Activated naive CD8-positive, alpha-beta T cell treated with anti-CD3 and anti-CD28 coated beads for 36 hours (primary cell): ENCODE measurements around the gene SLIT1. TPM values are rescaled to one million over a fixed set of nuclear protein-coding genes. Genes with fewer than 3 reads are reported as not detected.

Experiments
- DNase-seq: peaks from one replicate; pipeline ENCODE4 v3.0.0; 2021
- H3K27ac Mint-ChIP-seq: one replicate; pipeline ENCODE4 v1.8.0; 2022; ENCODE audit warnings: mild to moderate bottlenecking, moderate library complexity, mixed read lengths
- H3K27me3 Mint-ChIP-seq: one replicate; pipeline ENCODE4 v1.8.0; 2022; ENCODE audit warnings: mild to moderate bottlenecking, mixed read lengths
- H3K36me3 Mint-ChIP-seq: one replicate; pipeline ENCODE4 v1.8.0; 2021; ENCODE audit warnings: mild to moderate bottlenecking, mixed read lengths
- H3K4me1 Mint-ChIP-seq: one replicate; pipeline ENCODE4 v1.8.0; 2021; ENCODE audit warnings: mixed read lengths
- H3K4me3 Mint-ChIP-seq: one replicate; pipeline ENCODE4 v1.8.0; 2022; ENCODE audit warnings: mild to moderate bottlenecking, moderate library complexity, mixed read lengths
- H3K9me3 Mint-ChIP-seq: one replicate; pipeline ENCODE4 v1.8.0; 2022; ENCODE audit warnings: mixed read lengths
- total RNA-seq, 2 experiments: library from RNA; stranded (reverse); gene quantifications; one replicate each; pipeline ENCODE4 v1.2.3, GENCODE V29; 2021

SLIT1 gene
- total RNA-seq, 2 experiments from 2014 or later, result 0.08 to 0.27 TPM

DNA sequence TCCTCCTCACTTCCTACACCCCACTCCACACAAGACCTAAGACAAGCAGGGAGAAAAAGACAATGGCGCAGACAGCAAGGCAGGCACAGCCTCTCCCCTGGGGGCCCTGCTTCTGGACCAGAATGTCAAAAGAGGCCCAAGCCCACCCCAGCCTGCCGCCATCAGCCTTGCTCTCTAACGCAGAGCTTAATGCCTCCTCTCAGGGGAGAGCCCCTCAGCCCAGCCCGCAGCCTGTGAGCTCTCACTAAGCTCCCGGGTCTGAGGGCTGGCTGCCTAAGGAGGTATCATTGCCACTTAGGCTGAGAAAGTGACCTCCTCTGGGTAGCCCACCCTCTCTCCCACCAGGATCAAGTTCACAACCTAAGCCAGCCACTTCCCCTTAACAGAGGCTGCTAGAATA lies 16.7 kb downstream of the SLIT1 start:
- no peaks in the 10 kb centered on the region for H3K9me3 Mint-ChIP-seq
- peaks cover 5% of the 10 kb centered on the region for H3K27me3 Mint-ChIP-seq
- DNase-seq, result no peak
- no peaks in the 10 kb centered on the region for H3K36me3 Mint-ChIP-seq
- H3K4me1 Mint-ChIP-seq, result no peaks in the 10 kb centered on the region
- H3K27ac Mint-ChIP-seq, result no peak overlapping the region
- no peak overlapping the region for H3K4me3 Mint-ChIP-seq

DNA sequence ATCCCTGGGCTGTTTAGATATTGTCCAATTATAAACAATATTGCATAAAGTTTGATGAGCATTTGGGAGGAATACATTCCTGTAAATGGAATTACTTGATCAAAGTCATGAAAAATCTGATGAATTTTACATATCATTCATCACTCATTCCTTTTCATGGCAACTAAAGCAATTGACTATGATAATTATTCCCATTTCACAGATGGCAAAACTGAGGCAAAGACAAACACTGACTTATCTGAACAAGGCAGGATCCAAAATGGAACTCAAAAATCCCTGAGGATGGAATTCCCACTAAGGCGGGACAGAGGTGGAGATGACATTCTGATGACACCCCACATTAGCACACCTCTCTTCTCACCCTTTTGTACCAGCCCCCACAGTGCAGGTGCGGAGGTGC lies 17.1 kb downstream of the SLIT1 start:
- H3K9me3 Mint-ChIP-seq, result no peaks in the 10 kb centered on the region
- H3K27me3 Mint-ChIP-seq, result peaks cover 5% of the 10 kb centered on the region
- no peaks in the 10 kb centered on the region for H3K4me1 Mint-ChIP-seq
- H3K4me3 Mint-ChIP-seq, result no peak overlapping the region
- DNase-seq, result no peak
- no peak overlapping the region for H3K27ac Mint-ChIP-seq
- no peaks in the 10 kb centered on the region for H3K36me3 Mint-ChIP-seq

DNA sequence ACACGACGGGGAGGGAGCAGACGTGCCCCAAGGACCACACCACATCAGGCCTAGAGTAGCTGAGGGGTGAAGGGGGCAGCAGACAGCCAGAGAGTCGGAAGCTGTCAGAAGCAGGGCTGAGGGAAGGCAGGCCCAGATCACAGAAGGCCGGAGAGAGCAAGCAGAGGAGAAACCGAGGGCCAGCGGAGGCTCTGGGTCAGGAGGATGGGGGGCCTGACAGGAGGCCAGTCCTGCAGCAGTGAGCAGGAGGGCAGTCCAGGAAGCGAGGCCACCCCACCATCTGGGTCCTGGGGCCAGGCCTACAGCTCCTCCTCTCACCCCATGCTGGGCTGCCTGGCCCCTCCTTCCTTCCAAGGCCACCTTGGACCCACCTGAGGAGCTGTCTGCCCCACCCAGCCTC lies 20.3 kb downstream of the SLIT1 start:
- Mint-ChIP-seq H3K4me1 (no peaks in the 10 kb centered on the region), H3K27ac (no peak overlapping the region), H3K9me3 (no peaks in the 10 kb centered on the region), H3K36me3 (no peaks in the 10 kb centered on the region), H3K4me3 (no peak overlapping the region), H3K27me3 (no peaks in the 10 kb centered on the region)
- no peak for DNase-seq

DNA sequence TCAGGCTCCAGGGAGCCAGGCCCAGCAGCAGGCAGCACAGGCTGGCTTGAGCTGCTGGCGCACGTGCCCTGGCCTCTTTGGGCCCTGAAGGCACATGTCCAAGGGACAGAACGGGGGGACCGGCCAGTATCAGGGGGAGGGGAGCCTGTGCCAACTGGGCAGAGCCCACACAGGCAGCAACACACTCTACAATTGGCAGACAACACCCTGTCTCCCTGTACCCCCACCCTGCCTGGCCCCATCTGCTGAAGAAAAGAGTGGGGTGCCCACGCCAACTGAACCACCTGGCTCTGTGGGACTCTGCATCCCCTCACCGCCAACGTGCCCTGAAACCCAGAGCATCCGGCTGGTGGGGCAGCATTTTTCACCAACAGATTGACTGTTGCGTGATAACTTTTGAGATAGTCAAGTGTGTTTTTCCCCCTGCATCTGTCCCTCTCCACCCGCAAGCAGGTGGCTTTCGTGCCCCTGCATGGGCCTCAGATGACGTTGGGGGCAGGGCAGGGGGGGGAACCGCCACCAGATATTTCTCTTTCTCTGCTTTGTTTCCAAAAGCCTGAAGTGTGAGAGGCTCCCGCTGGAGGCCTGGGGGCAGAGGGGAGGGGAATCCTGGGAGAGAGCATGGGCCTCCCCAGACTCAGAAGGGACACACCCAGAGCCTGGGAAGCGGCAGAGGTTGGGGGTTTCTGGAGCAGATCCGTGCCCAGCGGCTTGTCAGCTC lies 21.8 kb downstream of the SLIT1 start:
- Mint-ChIP-seq H3K27ac (no peak overlapping the region), H3K9me3 (no peaks in the 10 kb centered on the region), H3K27me3 (no peaks in the 10 kb centered on the region), H3K4me1 (no peaks in the 10 kb centered on the region), H3K36me3 (no peaks in the 10 kb centered on the region), H3K4me3 (no peak overlapping the region)
- no peak for DNase-seq

DNA sequence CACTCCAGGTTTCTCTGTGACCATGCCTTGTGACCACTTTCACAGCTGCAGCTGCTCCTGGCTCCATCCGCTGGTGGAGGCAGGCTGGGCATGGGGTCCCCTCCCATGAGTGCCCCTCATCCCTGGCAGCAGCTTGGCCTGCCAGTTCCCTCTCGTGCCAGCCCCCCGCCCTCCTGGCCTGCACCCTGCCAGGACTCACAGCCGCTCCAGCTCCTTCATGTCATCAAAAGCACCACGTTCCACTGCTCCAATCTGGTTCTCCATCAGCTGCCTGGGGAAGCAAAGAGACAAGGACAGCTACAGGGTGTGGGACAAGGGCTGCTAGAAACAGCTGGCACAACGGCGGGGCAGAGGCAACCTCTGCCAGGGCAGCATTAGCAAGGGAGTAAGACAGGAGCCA lies 22.6 kb downstream of the SLIT1 start:
- no peak for DNase-seq
- Mint-ChIP-seq H3K27me3 (no peaks in the 10 kb centered on the region), H3K27ac (no peak overlapping the region), H3K9me3 (no peaks in the 10 kb centered on the region), H3K4me3 (no peak overlapping the region), H3K4me1 (no peaks in the 10 kb centered on the region), H3K36me3 (no peaks in the 10 kb centered on the region)

DNA sequence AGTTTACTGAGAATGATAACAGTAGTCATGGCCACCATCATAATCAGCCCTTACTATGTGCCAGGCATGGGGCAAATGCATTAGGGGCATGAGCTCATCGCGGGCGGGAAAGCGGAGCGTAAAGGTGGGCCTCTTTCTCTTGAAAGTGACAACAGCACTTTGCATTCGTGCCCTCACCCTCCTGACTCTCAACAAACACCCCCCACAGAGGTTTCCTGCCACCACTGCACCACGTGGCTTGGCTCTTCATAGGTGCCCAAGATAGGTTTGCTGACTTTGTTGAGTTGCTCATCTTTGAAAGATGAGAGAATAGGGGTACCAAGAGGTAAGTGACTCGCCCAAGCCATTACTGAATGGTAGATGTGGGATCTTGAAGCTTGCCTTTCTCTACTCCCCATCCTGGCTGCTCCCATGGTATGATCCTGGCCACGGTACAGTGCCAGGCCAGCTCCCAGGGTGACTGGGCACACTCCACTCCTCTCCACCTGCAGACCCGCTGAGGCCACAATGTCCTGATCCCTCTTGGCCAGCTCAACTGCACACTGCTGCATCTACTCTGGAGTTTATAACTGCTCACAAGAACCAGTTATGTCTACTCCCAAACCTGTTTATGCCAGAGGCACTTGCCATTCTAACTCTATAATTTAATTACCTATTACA lies 26.0 kb downstream of the SLIT1 start:
- Mint-ChIP-seq H3K27ac (no peak overlapping the region), H3K4me3 (no peak overlapping the region), H3K36me3 (no peaks in the 10 kb centered on the region), H3K9me3 (no peaks in the 10 kb centered on the region), H3K4me1 (no peaks in the 10 kb centered on the region), H3K27me3 (no peaks in the 10 kb centered on the region)
- DNase-seq, result no peak

DNA sequence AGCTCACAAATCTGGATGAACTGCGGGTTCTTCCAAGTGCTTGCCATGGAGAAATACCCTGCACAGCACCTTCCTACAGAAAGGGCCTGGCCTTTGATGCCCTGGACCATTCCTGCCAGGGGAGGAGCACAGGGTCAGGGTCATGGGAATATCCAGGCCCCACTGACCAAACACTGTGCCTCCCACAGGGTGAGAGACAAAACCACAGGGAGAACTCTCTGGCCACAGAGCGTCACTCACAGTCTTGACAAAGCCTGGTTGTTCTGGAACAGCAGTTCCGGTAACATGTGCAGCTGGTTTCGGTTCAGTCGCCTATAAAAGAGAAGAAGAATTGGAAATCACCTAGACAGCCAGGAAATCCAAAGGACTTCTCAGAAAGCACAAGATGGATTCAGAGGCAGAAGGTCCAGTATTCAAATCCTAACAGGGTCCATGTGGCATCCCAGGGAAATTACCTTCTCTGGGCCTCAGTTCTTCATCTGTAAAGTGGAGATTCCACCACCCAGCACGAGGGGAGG lies 28.1 kb downstream of the SLIT1 start:
- DNase-seq, result no peak
- H3K27ac Mint-ChIP-seq, result no peak overlapping the region
- H3K4me1 Mint-ChIP-seq, result no peaks in the 10 kb centered on the region
- H3K4me3 Mint-ChIP-seq, result no peak overlapping the region
- no peaks in the 10 kb centered on the region for H3K27me3 Mint-ChIP-seq
- no peaks in the 10 kb centered on the region for H3K36me3 Mint-ChIP-seq
- no peaks in the 10 kb centered on the region for H3K9me3 Mint-ChIP-seq

DNA sequence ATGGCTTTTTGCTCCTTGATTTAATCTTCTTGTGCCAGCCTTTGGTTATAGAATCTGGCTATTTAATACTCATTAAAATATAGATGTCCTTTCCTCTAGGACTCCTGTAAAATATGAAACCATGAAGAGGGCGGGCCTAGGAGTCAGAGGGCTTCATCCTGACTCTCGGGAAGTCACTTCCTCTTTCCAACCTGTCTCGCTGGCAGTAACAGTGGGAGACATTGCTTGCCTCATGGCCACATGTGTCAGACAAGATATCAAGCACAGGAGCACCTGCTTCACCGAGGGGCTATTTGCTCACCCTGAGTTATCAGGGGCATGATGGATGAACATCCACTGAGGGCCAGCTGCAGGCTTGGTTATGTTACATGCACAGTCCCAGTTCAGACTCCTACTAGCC lies 31.0 kb downstream of the SLIT1 start:
- no peaks in the 10 kb centered on the region for H3K4me1 Mint-ChIP-seq
- no peaks in the 10 kb centered on the region for H3K9me3 Mint-ChIP-seq
- no peak for DNase-seq
- no peaks in the 10 kb centered on the region for H3K27me3 Mint-ChIP-seq
- H3K27ac Mint-ChIP-seq, result no peak overlapping the region
- H3K4me3 Mint-ChIP-seq, result no peak overlapping the region
- H3K36me3 Mint-ChIP-seq, result no peaks in the 10 kb centered on the region

DNA sequence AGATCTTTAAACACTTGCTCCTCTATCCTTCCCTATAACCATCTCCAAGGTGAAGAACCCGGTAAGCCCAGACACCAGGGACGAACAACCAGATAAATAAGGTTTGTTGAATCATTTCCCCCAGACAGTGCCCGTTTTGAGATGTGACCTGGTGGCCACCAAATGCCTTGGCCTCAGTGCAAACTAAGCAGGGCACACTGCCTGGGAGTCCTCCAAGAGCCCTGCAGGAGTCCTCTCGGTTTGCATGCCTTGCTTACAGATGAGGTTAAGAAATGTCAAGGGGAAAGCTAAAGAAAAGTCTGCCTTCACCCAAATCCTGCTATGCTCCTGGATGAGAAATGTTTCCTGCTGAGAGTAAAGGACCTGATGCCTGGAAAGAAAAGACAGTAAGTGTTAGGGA lies 31.6 kb downstream of the SLIT1 start:
- DNase-seq, result no peak
- Mint-ChIP-seq H3K9me3 (no peaks in the 10 kb centered on the region), H3K4me1 (no peaks in the 10 kb centered on the region), H3K4me3 (no peak overlapping the region), H3K27me3 (no peaks in the 10 kb centered on the region), H3K36me3 (no peaks in the 10 kb centered on the region), H3K27ac (no peak overlapping the region)

DNA sequence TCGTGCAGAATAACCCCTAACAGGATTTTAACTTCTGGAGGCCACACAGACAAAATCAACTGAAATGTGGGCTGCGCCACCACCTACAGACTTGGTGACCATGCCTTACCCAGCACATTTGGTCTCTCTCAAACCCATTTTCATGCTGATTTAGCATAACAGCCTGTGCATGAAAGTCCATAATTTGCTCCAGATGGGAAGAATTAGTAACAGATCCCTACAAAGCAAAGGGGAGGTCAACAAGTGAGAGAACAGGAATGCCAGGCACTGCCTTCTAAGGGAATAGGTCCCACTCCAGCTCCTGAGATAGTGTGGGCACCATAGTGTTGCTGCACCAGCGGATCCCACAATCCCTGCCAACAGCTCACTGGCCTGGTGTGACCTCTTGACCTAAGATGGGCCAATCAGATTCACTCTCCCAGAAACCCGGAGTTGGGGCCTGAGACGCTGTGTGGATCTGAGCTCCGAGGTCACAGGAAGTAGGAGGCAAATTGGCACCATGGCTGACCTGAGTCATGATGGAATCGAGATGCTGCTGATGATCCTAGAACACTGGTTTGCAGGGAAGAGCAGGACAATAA lies 32.4 kb downstream of the SLIT1 start:
- no peaks in the 10 kb centered on the region for H3K27me3 Mint-ChIP-seq
- no peaks in the 10 kb centered on the region for H3K36me3 Mint-ChIP-seq

DNA sequence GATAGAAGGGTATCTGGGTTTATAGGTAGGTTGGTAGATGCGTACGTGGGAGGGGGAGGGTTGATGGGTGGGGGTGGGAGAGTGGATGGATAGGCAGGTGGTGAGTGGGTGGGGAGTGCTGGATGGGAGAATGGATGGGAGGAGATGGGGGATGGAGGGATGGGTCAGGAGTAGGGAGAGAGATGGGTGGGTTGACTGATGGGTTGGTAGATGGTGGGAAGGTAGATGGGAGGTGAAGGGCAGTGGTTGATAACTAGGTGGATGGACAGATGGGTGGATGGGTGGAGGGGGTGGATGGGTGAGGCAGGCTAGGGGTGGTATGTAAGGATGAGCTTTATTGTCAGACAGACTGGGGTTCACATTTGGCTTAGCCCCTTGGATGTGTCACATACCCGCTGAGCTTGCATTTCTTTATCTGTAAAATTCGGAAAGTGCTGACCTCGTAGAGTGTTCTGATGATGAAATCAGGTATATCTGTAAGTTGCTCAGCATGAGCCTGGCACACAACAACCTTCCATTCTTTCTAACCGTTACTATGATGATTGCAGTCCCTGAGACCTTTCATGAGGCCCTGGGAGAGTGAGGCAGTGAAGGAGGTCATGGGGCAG lies 34.3 kb downstream of the SLIT1 start:
- Mint-ChIP-seq H3K4me3 (no peak overlapping the region), H3K36me3 (no peaks in the 10 kb centered on the region), H3K9me3 (no peaks in the 10 kb centered on the region), H3K4me1 (no peaks in the 10 kb centered on the region), H3K27ac (no peak overlapping the region), H3K27me3 (no peaks in the 10 kb centered on the region)
- no peak for DNase-seq

More for the DNA sequence above, 32.4 kb downstream of the SLIT1 start:
- no peak overlapping the region for H3K27ac Mint-ChIP-seq
- H3K9me3 Mint-ChIP-seq, result no peaks in the 10 kb centered on the region
- DNase-seq, result no peak
- no peak overlapping the region for H3K4me3 Mint-ChIP-seq
- H3K4me1 Mint-ChIP-seq, result no peaks in the 10 kb centered on the region

DNA sequence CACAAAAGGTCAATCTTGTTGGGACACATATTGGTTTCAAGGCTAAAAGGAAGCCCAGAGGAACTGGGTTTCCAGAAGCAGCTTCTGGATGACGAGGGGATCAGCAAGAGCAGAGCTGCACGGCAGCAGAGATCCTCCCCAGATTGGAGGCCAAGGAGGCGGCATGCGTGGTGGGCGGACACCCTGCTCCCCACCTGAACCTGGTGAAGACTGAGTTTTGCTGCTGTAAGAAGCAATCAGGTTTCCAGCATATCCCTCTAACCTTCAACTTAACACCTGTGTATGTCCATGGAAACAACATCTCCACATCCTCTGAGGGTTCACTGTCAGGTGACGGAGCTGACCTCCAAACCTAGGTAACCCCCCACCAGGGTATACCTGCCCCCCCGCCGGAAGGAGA lies 35.1 kb downstream of the SLIT1 start:
- no peaks in the 10 kb centered on the region for H3K4me1 Mint-ChIP-seq
- no peaks in the 10 kb centered on the region for H3K36me3 Mint-ChIP-seq
- no peak overlapping the region for H3K4me3 Mint-ChIP-seq

DNA sequence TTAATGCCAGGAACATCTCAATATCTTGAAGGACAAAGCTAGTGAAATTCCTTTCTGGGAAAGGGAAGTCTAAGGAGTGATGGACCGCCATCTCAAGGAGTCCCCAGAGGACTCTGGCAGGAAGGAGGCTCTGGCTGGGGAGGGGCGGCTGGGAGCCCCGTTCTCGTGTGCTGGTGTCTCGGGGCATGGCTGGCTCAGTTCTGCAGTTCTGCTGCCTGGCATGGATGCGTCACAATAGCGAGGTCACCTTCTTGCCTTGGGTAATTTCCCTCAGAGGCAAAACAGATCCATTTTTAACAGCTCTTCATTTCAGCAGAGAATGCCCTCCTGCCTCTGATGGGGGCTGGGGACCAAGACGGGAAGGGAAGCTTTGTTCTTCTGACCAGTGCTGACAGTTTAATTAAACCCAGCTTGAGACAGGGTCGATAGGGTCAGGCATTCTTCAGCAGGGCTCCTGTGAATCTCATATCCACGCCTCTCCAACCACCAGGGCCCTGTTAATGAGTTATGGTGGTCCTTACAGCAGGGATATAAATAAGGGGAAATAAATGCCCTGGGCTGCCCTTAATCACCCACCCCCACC lies 35.7 kb downstream of the SLIT1 start:
- H3K36me3 Mint-ChIP-seq, result no peaks in the 10 kb centered on the region
- H3K27me3 Mint-ChIP-seq, result no peaks in the 10 kb centered on the region
- H3K4me1 Mint-ChIP-seq, result no peaks in the 10 kb centered on the region
- H3K9me3 Mint-ChIP-seq, result no peaks in the 10 kb centered on the region
- no peak for DNase-seq
- no peak overlapping the region for H3K27ac Mint-ChIP-seq
- H3K4me3 Mint-ChIP-seq, result no peak overlapping the region

More for the DNA sequence above, 35.1 kb downstream of the SLIT1 start:
- Mint-ChIP-seq H3K27ac (no peak overlapping the region), H3K27me3 (no peaks in the 10 kb centered on the region), H3K9me3 (no peaks in the 10 kb centered on the region)
- no peak for DNase-seq

DNA sequence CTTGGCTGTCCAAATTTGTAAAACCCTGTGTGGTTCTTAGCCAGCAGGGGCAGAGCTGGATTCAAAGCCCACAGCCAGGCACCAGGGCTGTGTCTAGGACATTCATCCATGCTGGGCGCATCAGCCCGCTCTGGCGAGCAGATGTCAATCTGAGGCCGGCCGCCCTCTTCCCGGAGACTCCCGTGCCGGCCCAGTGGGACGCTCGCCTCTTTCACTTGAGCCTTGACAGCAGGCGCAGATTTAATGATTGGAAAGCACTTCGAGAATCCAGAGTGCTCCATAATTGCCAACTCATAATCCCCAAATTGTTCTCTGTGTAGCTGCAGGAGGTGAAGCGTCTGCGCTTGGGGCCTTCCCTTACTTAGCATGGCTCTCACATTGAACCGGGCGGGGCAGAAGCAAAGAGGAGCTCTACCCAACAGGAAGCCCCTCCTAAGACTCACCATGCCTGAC lies 36.7 kb downstream of the SLIT1 start:
- H3K4me3 Mint-ChIP-seq, result no peak overlapping the region
- no peaks in the 10 kb centered on the region for H3K9me3 Mint-ChIP-seq
- no peaks in the 10 kb centered on the region for H3K4me1 Mint-ChIP-seq
- H3K27me3 Mint-ChIP-seq, result no peaks in the 10 kb centered on the region
- DNase-seq, result no peak
- H3K27ac Mint-ChIP-seq, result no peak overlapping the region
- H3K36me3 Mint-ChIP-seq, result no peaks in the 10 kb centered on the region

DNA sequence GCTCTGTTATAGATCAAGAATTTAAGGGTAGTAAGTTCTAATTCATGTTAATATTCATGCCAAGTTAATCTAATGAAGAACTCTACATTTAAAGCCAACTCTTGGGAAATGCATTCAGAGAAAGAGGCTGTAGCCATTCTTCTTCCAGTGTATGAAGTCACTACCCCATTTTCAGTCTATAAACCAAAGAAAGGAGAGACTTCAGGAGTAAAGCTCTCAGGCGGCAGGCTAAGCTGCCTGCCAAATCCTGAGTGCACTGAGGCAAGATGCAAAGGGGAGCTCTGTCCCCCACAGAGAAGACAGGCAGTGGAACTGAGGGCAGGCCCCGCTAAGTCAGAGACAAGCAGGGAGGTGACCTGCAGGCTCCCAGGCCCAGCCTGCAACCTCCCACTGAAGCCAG lies 41.5 kb downstream of the SLIT1 start:
- H3K4me1 Mint-ChIP-seq, result no peaks in the 10 kb centered on the region
- no peaks in the 10 kb centered on the region for H3K36me3 Mint-ChIP-seq
- no peaks in the 10 kb centered on the region for H3K9me3 Mint-ChIP-seq
- DNase-seq, result no peak
- H3K4me3 Mint-ChIP-seq, result no peak overlapping the region
- no peak overlapping the region for H3K27ac Mint-ChIP-seq
- H3K27me3 Mint-ChIP-seq, result peaks cover 23% of the 10 kb centered on the region
